PC-3 (cell line): ENCODE results near the gene ADAM12.

Experiments
- CTCF ChIP-seq: fragments of 300-600 bp; sonication (generic); conservative IDR thresholded peaks from 2 replicates; pipeline ENCODE4 v1.5.1; 2017; ENCODE audit warnings: antibody characterized with exemption, low read depth, mild to moderate bottlenecking, low read length
- EZH2 ChIP-seq: fragments of 300-600 bp; sonication (generic); IDR thresholded peaks from one replicate; pipeline ENCODE4 v1.6.1; 2017; ENCODE audit warnings: antibody characterized with exemption, mild to moderate bottlenecking, low read length; ENCODE audit not compliant: unreplicated experiment
- EZH2phosphoT487 ChIP-seq: fragments of 300-600 bp; sonication (generic); IDR thresholded peaks from 2 replicates; pipeline ENCODE4 v1.6.1; 2018; ENCODE audit warnings: mild to moderate bottlenecking, antibody characterized with exemption, low read length, borderline replicate concordance

DNA sequence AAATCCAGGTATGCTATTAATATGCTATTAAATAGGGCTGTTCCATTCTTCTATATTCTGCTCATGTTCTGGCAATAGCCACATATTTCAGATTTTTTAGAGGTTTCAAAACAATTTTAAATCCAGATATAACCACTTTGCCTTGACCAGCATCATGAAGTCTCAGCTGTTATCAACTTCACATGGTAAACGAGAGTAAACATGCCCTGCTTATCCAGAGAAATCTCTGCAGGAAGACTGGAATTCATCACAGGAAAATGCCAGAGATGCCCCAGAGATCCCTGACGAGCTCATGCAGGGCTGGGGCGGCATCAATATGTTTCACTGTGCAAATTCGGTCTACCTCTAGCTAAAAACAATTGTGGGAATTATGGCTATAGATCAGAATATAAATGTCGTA is 365.4 kb downstream of the ADAM12 start:
- TF ChIP-seq CTCF (no peak), EZH2phosphoT487 (no peak), EZH2 (no peak)
